WTC11 (cell line): ENCODE results near the gene CYP46A1.

Experiments
- CTCF ChIP-seq: fragments of 200-600 bp; IDR thresholded peaks from 2 replicates; pipeline ENCODE4 v1.8.0; 2022; ENCODE audit warnings: antibody characterized with exemption
- FOXJ3 ChIP-seq: sonication (generic); formaldehyde crosslinking; IDR thresholded peaks from 2 replicates; pipeline ENCODE4 v1.9.0; 2021; ENCODE audit warnings: missing genetic modification reagents, mild to moderate bottlenecking, borderline replicate concordance
- USF2 ChIP-seq: sonication (generic); formaldehyde crosslinking; IDR thresholded peaks from 2 replicates; pipeline ENCODE4 v1.8.1; 2023; ENCODE audit warnings: mild to moderate bottlenecking, missing genetic modification reagents, moderate library complexity
- ZNF512 ChIP-seq: sonication (generic); formaldehyde crosslinking; IDR thresholded peaks from 2 replicates; pipeline ENCODE4 v1.8.1; 2022; ENCODE audit warnings: missing genetic modification reagents, borderline replicate concordance

GRCh38 chr14:99678198-99678597, 5.9 kb upstream of the CYP46A1 start:
- no peak for TF ChIP-seq USF2 (CRISPR knock-in tag)
- TF ChIP-seq CTCF, result no peak
- TF ChIP-seq ZNF512 (CRISPR knock-in tag), result no peak
- no peak for TF ChIP-seq FOXJ3
